ENCODE data around the gene CNTNAP2. TPM values are rescaled to one million over a fixed set of nuclear protein-coding genes. Genes with fewer than 3 reads are reported as not detected.

Gene CNTNAP2
- total and polyA plus RNA-seq, 2 of the 8 experiments (the other 6 are each of a cell fraction or from before 2014, with no cell fraction given) = 27.9 to 71.0 TPM

DNA sequence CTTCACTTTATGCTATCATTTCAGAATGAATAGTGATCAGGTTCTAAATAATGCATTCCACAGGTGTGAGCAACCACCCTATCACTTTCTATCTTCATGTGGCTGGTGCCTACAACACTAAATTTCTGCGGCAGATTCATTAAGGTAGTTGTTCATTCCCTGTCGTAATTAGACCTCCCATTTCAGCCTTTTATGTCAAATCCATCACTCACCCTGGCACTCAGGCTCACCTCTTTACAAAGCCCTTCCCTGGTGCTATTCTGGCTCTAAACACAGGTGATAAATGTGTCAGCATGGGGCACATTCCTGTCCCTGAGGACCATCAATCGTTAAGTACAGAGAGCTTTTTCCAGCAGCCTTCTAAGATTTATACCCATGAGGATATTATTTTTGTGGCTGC is 2173.9 kb downstream of the CNTNAP2 start:
- Histone ChIP-seq H3K9ac (replicated peaks in 1 of 4; ENCODE audit: extremely low read depth in 1 of 4, low read depth in 3 of 4, low read length in 3 of 4) (no peak overlapping the region), H4K91ac (replicated peaks; ENCODE audit: insufficient read length, low read length) (no peak overlapping the region), H3K4me2 (ENCODE audit: insufficient read depth in 1 of 2, low read depth in 2 of 2, low read length in 2 of 2) (peak overlapping the region in 1 of 2 experiments; percentile 24; a peak in 1 of 4 replicates), H4K20me1 (replicated peaks in 1 of 2; ENCODE audit: control insufficient read depth in 1 of 2, insufficient read depth in 2 of 2, low read length in 2 of 2) (no peaks in the 10 kb centered on the region), H2BK120ac (replicated peaks; ENCODE audit: low read depth, low read length) (no peak overlapping the region), H3K9me3 (ENCODE audit: insufficient read depth in 2 of 2, low read depth in 1 of 2, low read length in 1 of 2) (no peaks in the 10 kb centered on the region), H3K4me1 (replicated peaks in 1 of 4; ENCODE audit: control insufficient read depth in 3 of 4, insufficient read depth in 4 of 4, low read length in 3 of 4) (peaks cover 0 to 7% (median 3%) of the 10 kb centered on the region in 4 experiments; a peak in 2 of 7 replicates), H3K18ac (ENCODE audit: extremely low read depth, low read length) (no peak overlapping the region), H2AFZ (ENCODE audit: low read length) (no peak overlapping the region), H2BK5ac (ENCODE audit: low read depth, low read length) (no peak overlapping the region), H2BK20ac (ENCODE audit: low read length) (no peak overlapping the region), H3K4me3 (ENCODE audit: extremely low read depth in 1 of 4, insufficient read depth in 2 of 4, low read depth in 3 of 4, low read length in 4 of 4) (no peak overlapping the region), H3K23ac (ENCODE audit: insufficient read length) (no peak overlapping the region), H2AK5ac (ENCODE audit: low read depth, low read length) (no peak overlapping the region), H3K36me3 (ENCODE audit: control insufficient read depth in 2 of 4, insufficient read depth in 4 of 4, low read length in 3 of 4) (no peaks in the 10 kb centered on the region), H2BK12ac (ENCODE audit: low read depth, low read length) (no peak overlapping the region), H3K79me2 (ENCODE audit: control insufficient read depth in 1 of 2, insufficient read depth in 2 of 2, low read length in 2 of 2) (no peaks in the 10 kb centered on the region), H3K79me1 (ENCODE audit: low read depth, low read length) (no peaks in the 10 kb centered on the region), H4K8ac (ENCODE audit: extremely low read depth, insufficient read depth, low read length) (no peak overlapping the region), H3K14ac (ENCODE audit: insufficient read length) (no peak overlapping the region), H2BK15ac (ENCODE audit: low read length) (no peak overlapping the region), H3K4ac (replicated peaks; ENCODE audit: insufficient read length, low read depth, low read length) (no peak overlapping the region), H3K56ac (replicated peaks; ENCODE audit: insufficient read length, low read depth, low read length) (no peak overlapping the region), H3K27me3 (replicated peaks in 1 of 4; ENCODE audit: control insufficient read depth in 3 of 4, extremely low read depth in 1 of 4, insufficient read depth in 3 of 4, low read length in 3 of 4) (no peaks in the 10 kb centered on the region), H3K27ac (ENCODE audit: low read depth, low read length) (no peak overlapping the region), H3K23me2 (ENCODE audit: low read depth, low read length) (no peaks in the 10 kb centered on the region), H4K5ac (ENCODE audit: insufficient read length, low read depth, low read length) (no peak overlapping the region)
- ChIA-PET POLR2A (ENCODE audit: partially characterized antibody) (no interaction called here), CTCF (ENCODE audit: partially characterized antibody) (interaction anchor here (1.0 to 1.3 kb wide), 3 partner anchors 9 to 214 kb away, joined by 3 to 7 read pairs (median 4); no protein-coding TSS in a partner anchor)
- TF ChIP-seq TEAD4 (IDR thresholded peaks at IDR 0.05; ENCODE audit: low read depth, low read length) (peak; percentile 88), TCF12 (IDR thresholded peaks at IDR 0.05; ENCODE audit: low read depth, low read length) (no peak), EGR1 (IDR thresholded peaks at IDR 0.05; ENCODE audit: borderline replicate concordance, low read depth, low read length) (no peak), NANOG (IDR thresholded peaks at IDR 0.05; ENCODE audit: insufficient read depth, low read depth, low read length, poor library complexity, severe bottlenecking) (peak; percentile 90), GABPA (IDR thresholded peaks at IDR 0.05; ENCODE audit: borderline replicate concordance, insufficient read depth, low read length) (no peak)
- TF ChIP-seq, protein P1, sequence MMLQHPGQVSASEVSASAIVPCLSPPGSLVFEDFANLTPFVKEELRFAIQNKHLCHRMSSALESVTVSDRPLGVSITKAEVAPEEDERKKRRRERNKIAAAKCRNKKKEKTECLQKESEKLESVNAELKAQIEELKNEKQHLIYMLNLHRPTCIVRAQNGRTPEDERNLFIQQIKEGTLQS (IDR thresholded peaks at IDR 0.05; ENCODE audit: insufficient read depth, low read depth, low read length) = no peak
- peak; percentile 88 for FAIRE-seq
- 67% methylated on average over 3 of the region's 3 CpGs; no CpG with 5 or more reads in 1 of the 2 experiments for WGBS, 2 experiments (ENCODE audit: extremely low coverage in 1 of 2, insufficient coverage in 1 of 2, insufficient read length in 1 of 2, insufficient replicate concordance in 2 of 2, low coverage in 1 of 2, low lambda C conversion rate in 2 of 2, missing lambda C conversion rate in 1 of 2)
- DNase-seq (ENCODE audit: low read depth in 1 of 2, low spot score in 2 of 2) = no peak
